A673 (cell line): ENCODE data around the gene TMOD1. TPM values are rescaled to one million over a fixed set of nuclear protein-coding genes. Genes with fewer than 3 reads are reported as not detected.
A peak's percentile ranks its signal among the peaks of the same experiment; 100 is the strongest.

Source experiments
- BruUV-seq: library from RNA; stranded (reverse); fragments of 400-500 nt; replicated peaks from 2 replicates; lab custom pipeline; 2021; lab: Mats Ljungman, UMichigan
- CTCF ChIA-PET: fragments of 300-600 bp; sonication (Branson Sonifier 250); formaldehyde crosslinking; loops from one replicate; lab custom pipeline; 2022; ENCODE audit warnings: antibody characterized with exemption; lab: Charles Lee
- POLR2A ChIA-PET: fragments of 300-600 bp; sonication (Branson Sonifier 250); formaldehyde crosslinking; loops from one replicate; lab custom pipeline; 2022; ENCODE audit warnings: antibody characterized with exemption; ENCODE audit not compliant: low non-redundant PET; lab: Charles Lee
- DNase-seq: peaks from one replicate; pipeline ENCODE4 v3.0.0-alpha.2; 2015; ENCODE audit warnings: low spot score
- H3K27ac ChIP-seq: fragments of 200-600 bp; sonication (generic); 2 replicates; pipeline ENCODE4 v1.5.1; 2016; ENCODE audit warnings: mixed run types, low read depth, mild to moderate bottlenecking, mixed read lengths, antibody characterized with exemption, low read length; ENCODE audit not compliant: poor library complexity, severe bottlenecking
- H3K27me3 ChIP-seq: fragments of 200-600 bp; sonication (generic); replicated peaks from 2 replicates; pipeline ENCODE4 v1.6.1; 2017; ENCODE audit warnings: mixed run types, low read depth, mild to moderate bottlenecking, mixed read lengths, antibody characterized with exemption, low read length; ENCODE audit not compliant: insufficient read depth, poor library complexity
- H3K36me3 ChIP-seq: fragments of 200-600 bp; sonication (generic); 2 replicates; pipeline ENCODE4 v1.6.1; 2016; ENCODE audit warnings: mixed run types, mild to moderate bottlenecking, mixed read lengths, antibody characterized with exemption, low read length; ENCODE audit not compliant: insufficient read depth, poor library complexity, severe bottlenecking
- H3K4me1 ChIP-seq: fragments of 200-600 bp; sonication (generic); 2 replicates; pipeline ENCODE4 v1.6.1; 2017; ENCODE audit warnings: mixed run types, mild to moderate bottlenecking, mixed read lengths, antibody characterized with exemption, low read length; ENCODE audit not compliant: insufficient read depth, poor library complexity, severe bottlenecking
- H3K4me3 ChIP-seq: fragments of 200-600 bp; sonication (generic); 2 replicates; pipeline ENCODE4 v1.5.1; 2016; ENCODE audit warnings: low read depth, mixed run types, mild to moderate bottlenecking, mixed read lengths, low read length; ENCODE audit not compliant: poor library complexity, severe bottlenecking
- H3K9me3 ChIP-seq: fragments of 200-600 bp; sonication (generic); 2 replicates; pipeline ENCODE4 v1.6.1; 2016; ENCODE audit warnings: mixed run types, low read depth, mild to moderate bottlenecking, mixed read lengths, antibody characterized with exemption, low read length; ENCODE audit not compliant: poor library complexity, severe bottlenecking
- CTCF ChIP-seq: fragments of 300-800, 200-600 bp; sonication (generic); conservative IDR thresholded peaks from 2 replicates; pipeline ENCODE4 v1.5.1; 2017; ENCODE audit warnings: low read depth, mild to moderate bottlenecking, antibody characterized with exemption, low read length, moderate library complexity, mixed read lengths
- EZH2 ChIP-seq: fragments of 200-600 bp; sonication (generic); IDR thresholded peaks from 2 replicates; pipeline ENCODE4 v1.6.1; 2017; ENCODE audit warnings: borderline replicate concordance, low read depth, mild to moderate bottlenecking, mixed read lengths, antibody characterized with exemption, low read length; ENCODE audit not compliant: poor library complexity, severe bottlenecking
- intact Hi-C: fragments of 100-400 bp; cut with micrococcal nuclease; formaldehyde crosslinking; loops from one replicate; pipeline ENCODE4 v1.10.0; 2022; ENCODE audit not compliant: unreplicated experiment
- total RNA-seq: library from RNA; stranded (reverse); gene quantifications from 2 replicates; pipeline ENCODE4 v1.2.3, GENCODE V29; 2021

The TMOD1 gene
- total RNA-seq, 1 experiment from 2014 or later = 0.09 TPM

- intact Hi-C loops = no loop called here
- no peaks in the 10 kb centered on the region for H3K4me1 ChIP-seq
- H3K27me3 ChIP-seq = no peaks in the 10 kb centered on the region
- DNase-seq = no peak
- no peaks in the 10 kb centered on the region for H3K9me3 ChIP-seq
- CTCF ChIA-PET = interaction anchor here (0.7 to 3.6 kb wide), 2 partner anchors 32 to 129 kb away, joined by 3 to 16 read pairs; no protein-coding TSS in a partner anchor
- no peaks in the 10 kb centered on the region for H3K36me3 ChIP-seq
- H3K4me3 ChIP-seq = no peak overlapping the region
- no peak overlapping the region for H3K27ac ChIP-seq
- POLR2A ChIA-PET = no interaction called here
- no TSS peak for BruUV-seq
- TF ChIP-seq EZH2 = no peak
- peak; percentile 29; the same call in 1 of the 2 replicates for TF ChIP-seq CTCF
These were observed 31.4 kb upstream of the TMOD1 start for GRCh38 chr9:97470076-97470475.

- intact Hi-C loops = no loop called here
- H3K36me3 ChIP-seq = no peaks in the 10 kb centered on the region
- TF ChIP-seq CTCF (no peak), EZH2 (no peak)
- no peaks in the 10 kb centered on the region for H3K27me3 ChIP-seq
- H3K27ac ChIP-seq = no peak overlapping the region
- no TSS peak for BruUV-seq
- ChIA-PET POLR2A (no interaction called here), CTCF (no interaction called here)
- H3K9me3 ChIP-seq = no peaks in the 10 kb centered on the region
- H3K4me3 ChIP-seq = no peak overlapping the region
- H3K4me1 ChIP-seq = no peaks in the 10 kb centered on the region
- no peak for DNase-seq
These were observed 27.7 kb upstream of the TMOD1 start for GRCh38 chr9:97473717-97474116.

GRCh38 chr9:97474372-97474925 lies 27.0 kb upstream of the TMOD1 start:
- H3K9me3 ChIP-seq = no peaks in the 10 kb centered on the region
- intact Hi-C loops = no loop called here
- TF ChIP-seq EZH2 (no peak), CTCF (no peak)
- ChIA-PET CTCF (no interaction called here), POLR2A (no interaction called here)
- no peaks in the 10 kb centered on the region for H3K27me3 ChIP-seq
- H3K27ac ChIP-seq = no peak overlapping the region
- H3K4me3 ChIP-seq = no peak overlapping the region
- DNase-seq = no peak
- BruUV-seq = no TSS peak
- no peaks in the 10 kb centered on the region for H3K36me3 ChIP-seq
- H3K4me1 ChIP-seq = no peaks in the 10 kb centered on the region
